Activated CD4-positive, alpha-beta T cell treated with anti-CD3 and anti-CD28 coated beads, Interleukin-2, amount 50 U/mL, for 48 hours (primary cell): Measurements from ENCODE around the gene PNMA6E.

ENCODE experiments used
- DNase-seq, 2 experiments: peaks; one replicate each; pipeline ENCODE4 v3.0.0-alpha.2; 2020

PNMA6E gene

DNA sequence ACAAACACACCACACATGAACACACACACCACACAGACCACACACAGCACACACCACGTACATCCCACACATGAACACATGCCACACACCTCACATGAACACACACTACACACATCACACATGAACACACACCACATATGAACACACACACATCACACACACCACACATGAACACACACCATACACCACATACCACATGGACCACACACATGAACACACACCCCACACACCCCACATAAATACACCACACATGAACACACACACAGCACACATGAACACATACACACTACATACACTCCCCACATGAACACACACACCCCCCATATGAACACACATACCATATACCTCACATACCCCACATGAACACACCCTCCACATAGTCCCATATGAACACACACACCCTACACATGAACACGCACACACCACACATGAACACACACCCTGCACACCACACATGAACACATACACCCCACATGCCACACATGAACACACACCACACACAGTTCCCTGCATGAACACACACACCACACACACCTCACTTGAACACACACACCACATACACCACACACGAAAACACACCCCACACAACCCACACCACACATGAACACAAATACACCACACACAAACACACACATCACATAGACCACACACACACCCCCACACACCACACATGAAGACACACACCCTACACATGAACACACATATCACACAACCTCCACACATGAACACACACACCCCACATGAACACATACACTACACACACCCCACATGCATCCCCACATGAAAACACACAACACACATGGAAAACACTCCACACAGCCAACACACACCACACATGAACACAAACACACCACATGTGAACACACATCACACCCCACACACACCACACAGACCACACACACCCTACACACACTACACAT is 18.3 kb downstream of the PNMA6E start:
- no peak for DNase-seq

GRCh38 chrX:153381684-153382532 is 19.2 kb downstream of the PNMA6E start:
- peak in 1 of 2 experiments; percentile 12 for DNase-seq

DNA sequence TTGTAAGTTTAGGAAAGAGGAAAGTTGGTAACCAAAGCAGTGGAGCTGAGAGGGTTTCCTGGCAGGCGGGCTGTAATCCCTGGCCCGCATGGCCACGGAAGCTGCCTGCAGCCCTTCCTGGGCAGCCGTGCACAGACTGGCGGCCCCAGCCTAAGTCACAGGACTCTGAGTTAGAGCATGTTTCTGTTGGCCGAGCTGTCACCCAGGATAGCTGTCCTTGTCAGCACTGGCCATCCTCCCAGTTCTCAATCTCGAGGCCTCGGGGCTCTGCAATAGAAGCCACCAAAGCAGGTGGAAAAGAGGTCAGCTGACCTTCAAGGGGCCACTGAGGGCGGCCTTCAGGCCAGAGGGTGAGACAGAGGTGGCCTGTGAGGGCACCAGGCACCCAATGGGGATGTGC is 20.5 kb downstream of the PNMA6E start:
- no peak for DNase-seq

GRCh38 chrX:153379971-153380581 is 21.1 kb downstream of the PNMA6E start:
- DNase-seq = no peak

- DNase-seq = no peak
Observed at GRCh38 chrX:153379508-153379907, 21.6 kb downstream of the PNMA6E start.

- no peak for DNase-seq
Observed at GRCh38 chrX:153378607-153379006, 22.5 kb downstream of the PNMA6E start.

DNA sequence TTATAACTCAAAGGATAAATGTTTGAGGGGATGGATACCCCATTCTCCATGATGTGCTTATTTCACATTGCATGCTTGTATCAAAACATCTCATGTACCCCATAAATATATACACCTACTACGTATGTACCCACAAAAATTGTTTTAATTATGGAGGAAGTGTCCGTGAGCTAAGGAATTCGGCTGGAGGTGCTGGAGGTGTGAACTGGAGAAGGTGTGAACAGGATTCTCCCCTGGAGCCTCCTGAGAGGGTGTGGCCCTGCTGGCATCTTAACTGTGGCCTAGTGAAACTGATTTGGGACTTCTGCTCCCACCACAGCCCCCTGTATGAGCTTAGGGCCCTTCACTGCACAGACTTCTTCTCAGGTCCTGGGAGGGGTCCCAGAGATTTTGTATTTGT is 23.4 kb downstream of the PNMA6E start:
- no peak for DNase-seq

GRCh38 chrX:153375571-153375970 is 25.6 kb downstream of the PNMA6E start:
- DNase-seq = no peak

- DNase-seq = no peak
Observed at GRCh38 chrX:153374426-153374825, 26.7 kb downstream of the PNMA6E start.

GRCh38 chrX:153372949-153373348 is 28.2 kb downstream of the PNMA6E start:
- DNase-seq = no peak

- DNase-seq = no peak
Observed at GRCh38 chrX:153371256-153371655, 29.9 kb downstream of the PNMA6E start.

- peak; percentile 7 to 16 for DNase-seq
Observed at GRCh38 chrX:153370293-153371055, 30.7 kb downstream of the PNMA6E start.

DNA sequence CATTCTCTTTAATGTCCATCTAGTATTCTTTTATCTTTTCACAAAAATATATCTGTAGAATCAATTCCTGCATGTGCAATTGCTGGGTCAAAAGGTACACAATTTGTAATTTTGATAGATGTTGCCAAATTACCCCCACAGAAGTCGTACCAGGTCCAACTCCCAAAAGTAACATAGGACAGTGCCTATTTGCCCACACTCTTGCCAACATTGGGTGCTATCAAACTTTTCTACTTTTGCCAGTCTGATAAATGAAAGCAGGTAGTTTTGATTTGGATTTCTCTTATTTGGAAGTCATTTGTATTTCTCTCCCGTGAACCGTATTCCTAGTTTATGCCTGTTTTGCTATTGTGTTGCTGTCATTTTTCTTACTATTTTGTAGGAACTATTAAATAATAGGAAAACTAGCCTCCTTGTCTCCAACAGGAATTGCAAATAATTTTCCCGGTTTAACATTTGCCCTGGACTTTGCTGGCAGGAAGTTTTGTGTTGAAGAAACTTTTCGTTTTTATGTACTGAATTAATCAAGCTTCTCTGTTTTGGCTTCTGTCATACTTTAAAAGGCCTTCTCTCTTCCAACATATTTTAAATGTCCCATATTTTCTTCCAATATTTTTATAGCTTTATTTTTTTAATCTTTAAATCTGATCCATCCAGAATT is 34.1 kb downstream of the PNMA6E start:
- DNase-seq = no peak

DNA sequence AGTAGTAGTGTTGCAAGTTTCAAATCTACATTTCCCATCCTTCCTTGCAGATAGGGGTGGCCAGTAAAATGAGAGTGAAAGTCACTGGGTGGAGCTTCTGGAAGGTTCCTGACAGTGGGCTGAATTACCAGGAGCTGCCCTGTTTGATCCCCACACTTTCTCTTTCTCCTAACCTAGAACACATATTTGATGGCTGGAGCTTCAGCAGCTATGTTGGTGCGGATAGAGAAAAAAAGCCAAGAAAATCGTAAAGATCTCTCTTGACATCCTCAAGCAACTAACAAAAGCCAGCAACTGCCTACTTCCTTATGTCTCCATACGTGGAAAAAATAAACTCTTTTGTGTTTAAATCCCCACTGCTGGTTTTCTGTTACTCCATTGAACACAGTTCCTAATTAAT is 35.0 kb downstream of the PNMA6E start:
- DNase-seq = no peak

DNA sequence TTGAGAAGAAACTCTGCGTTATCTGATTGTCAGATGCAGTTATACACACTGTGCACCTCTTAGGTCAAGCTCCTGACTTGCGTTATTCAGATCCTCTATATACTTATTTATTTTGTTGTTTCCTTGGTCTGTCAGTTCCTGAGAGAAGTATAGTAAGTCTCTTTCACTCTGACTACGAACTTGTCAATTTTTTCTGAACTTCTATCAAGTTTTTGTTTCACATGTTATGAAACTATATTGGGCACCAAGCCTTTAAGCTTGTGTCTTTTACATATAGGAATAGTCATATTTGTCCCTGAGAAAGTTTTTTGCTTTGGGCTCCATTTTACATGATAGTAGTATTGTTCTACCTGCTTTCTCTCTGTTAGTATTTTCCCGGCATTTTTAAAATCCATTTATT is 35.5 kb downstream of the PNMA6E start:
- DNase-seq = no peak

DNA sequence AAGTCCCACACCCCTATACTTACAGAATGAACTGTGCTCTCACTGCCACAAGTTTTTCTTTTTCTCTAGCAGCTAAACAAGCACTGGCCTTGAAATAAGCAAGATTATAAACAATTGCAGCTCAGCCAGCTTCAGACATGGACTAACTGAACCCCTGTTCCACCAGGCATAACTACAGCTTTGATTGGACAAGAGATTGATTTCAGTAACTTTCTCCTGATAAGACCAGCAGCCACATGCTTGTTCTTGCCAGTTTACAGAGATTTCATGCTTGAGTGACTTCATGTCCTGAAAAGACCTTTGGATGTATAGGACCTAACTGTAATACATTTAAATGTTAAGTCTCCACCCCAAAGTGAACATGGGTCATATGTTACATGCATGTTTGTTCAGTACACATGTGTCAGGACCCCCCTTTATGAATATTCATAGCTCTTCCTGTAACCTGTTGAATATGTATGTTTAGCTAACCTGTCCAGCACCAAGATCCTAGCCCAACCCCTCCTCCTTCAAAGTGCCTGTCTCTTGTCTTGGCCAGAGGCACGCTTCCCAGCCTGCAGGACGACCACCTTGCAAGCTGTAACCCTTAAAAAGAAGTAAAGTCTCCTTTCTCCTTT is 39.3 kb downstream of the PNMA6E start:
- DNase-seq = no peak

- no peak for DNase-seq
Observed at GRCh38 chrX:153357877-153358276, 43.3 kb downstream of the PNMA6E start.

- no peak for DNase-seq
Observed at GRCh38 chrX:153353416-153353815, 47.7 kb downstream of the PNMA6E start.

- no peak for DNase-seq
Observed at GRCh38 chrX:153352858-153353257, 48.3 kb downstream of the PNMA6E start.

GRCh38 chrX:153351981-153352380 is 49.2 kb downstream of the PNMA6E start:
- DNase-seq = no peak

- DNase-seq = no peak
Observed at GRCh38 chrX:153349952-153350351, 51.2 kb downstream of the PNMA6E start.

- DNase-seq = no peak
Observed at GRCh38 chrX:153348421-153348820, 52.7 kb downstream of the PNMA6E start.
